H4 (cell line): Measurements from ENCODE around the gene GRK4. TPM values are rescaled to one million over a fixed set of nuclear protein-coding genes. Genes with fewer than 3 reads are reported as not detected.
"Not testable (repeated sequence)": the region's sequence is repeated elsewhere in the genome, so short reads cannot be mapped to it uniquely, and the experiment has no call there.

Experiments used
- DNase-seq: peaks from one replicate; pipeline ENCODE4 v3.0.0-alpha.2; 2015; ENCODE audit warnings: low spot score
- total RNA-seq: library from RNA; depleted of rRNA; stranded (reverse); fragments of >200 nt; shearing (Covaris generic); gene quantifications from 2 replicates; pipeline ENCODE4 v1.2.3, GENCODE V29; 2014

Gene GRK4
- total RNA-seq, 1 experiment from 2014 or later: 3.3 TPM

- peak; percentile 94 for DNase-seq
Measured at GRCh38 chr4:2958446-2958845, 4.9 kb upstream of the GRK4 start.

GRCh38 chr4:2960450-2960849 lies 2.9 kb upstream of the GRK4 start:
- not testable (repeated sequence) for DNase-seq

DNA sequence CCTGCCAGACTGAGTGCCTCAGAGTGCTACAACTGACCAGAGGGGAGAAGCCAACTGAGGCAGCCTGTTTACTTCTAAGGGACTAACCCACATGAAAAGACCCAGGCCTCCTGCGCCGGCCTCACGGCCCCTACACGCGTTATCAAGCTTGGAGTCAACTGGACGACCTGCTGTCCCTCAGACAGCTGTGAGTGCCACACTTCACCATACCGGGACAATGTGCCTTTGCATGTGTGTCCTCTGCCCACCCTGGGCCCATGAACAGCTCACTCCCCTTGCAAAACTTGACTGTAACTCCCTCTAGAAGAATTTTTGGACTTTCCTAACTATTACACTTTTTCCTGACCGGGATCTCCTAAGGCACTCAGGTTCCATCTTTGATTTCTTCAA lies 2.0 kb upstream of the GRK4 start:
- DNase-seq: no peak

DNA sequence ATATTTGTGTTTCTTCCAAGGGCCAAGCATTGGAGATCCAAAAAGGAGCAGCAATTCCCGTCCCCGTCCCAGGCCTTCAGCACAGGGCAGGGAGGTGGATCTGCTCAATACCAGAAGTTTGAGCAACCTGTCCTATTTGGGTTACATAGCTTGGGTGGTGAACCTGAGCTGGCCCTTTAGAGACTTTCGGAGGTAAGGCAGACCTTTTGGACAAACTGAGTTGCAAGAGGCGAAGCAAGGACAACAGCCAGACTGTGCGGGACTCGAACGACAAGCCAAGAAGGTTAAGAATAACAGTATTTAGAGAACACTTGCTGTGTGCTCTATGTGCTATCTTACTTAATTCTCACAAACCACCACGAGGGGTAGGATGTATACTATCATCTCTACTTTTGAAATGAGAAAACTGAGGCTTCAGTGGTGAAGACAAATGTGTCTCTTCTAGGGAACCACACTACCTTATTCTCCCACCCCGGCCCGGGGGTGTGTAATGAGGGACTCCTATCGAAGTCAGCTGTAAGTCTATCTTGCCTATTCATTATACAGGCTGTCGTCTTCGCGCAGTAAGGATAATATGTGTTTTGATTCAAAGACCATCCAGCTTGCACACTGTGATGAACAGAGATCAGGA lies 1.4 kb upstream of the GRK4 start:
- DNase-seq: no peak

- DNase-seq: no peak
Measured at GRCh38 chr4:2962614-2963174, 677 bp upstream of the GRK4 start.

- no peak for DNase-seq
Measured at GRCh38 chr4:2963966-2964471, 648 bp downstream of the GRK4 start.

- DNase-seq: no peak
Measured at GRCh38 chr4:2964706-2965258, 1.4 kb downstream of the GRK4 start.

GRCh38 chr4:2965262-2965661 lies 1.9 kb downstream of the GRK4 start:
- no peak for DNase-seq

- no peak for DNase-seq
Measured at GRCh38 chr4:2968381-2968780, 5.0 kb downstream of the GRK4 start.

GRCh38 chr4:2971275-2971674 lies 7.9 kb downstream of the GRK4 start:
- DNase-seq: no peak

DNA sequence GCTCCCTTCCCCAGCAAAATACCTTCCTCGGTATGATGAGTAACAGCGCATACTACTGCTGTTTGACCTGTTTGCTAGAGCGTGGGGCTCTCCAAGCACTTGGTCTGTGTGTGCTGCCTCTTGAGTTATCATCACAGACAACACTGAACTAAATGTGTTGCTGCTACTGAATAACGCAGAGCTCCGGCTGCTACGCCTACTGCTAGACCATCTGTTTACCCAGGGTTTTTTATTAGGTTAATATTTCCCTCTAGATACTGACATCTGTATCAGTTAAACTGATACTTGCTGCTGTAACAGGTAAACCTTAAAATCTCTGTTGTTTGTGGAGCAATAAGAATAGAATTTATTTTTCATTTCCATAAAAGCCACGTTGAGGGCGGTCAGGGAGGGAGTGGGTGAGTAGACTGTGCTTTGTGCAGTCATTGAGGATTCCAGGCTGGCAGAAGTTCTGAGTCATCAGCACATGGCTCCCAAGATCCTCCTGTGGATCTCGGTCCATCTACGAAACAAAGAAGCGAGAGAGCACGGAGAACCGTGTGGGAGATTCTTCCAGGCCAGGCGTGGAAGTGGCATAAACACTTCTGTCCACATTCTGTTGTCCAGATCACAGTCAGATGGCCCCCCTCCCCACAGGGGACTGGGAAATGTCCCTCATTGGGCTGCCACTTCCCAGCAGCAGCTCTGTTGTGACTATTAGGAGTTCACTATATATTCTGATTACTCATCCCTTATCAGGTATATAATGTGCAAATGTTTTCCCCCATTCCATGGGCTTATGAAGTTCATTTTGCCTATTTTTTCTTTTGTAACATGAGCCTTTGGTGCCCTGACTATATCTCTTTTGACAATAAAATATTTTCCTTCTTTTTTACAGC lies 14.1 kb downstream of the GRK4 start:
- no peak for DNase-seq

DNA sequence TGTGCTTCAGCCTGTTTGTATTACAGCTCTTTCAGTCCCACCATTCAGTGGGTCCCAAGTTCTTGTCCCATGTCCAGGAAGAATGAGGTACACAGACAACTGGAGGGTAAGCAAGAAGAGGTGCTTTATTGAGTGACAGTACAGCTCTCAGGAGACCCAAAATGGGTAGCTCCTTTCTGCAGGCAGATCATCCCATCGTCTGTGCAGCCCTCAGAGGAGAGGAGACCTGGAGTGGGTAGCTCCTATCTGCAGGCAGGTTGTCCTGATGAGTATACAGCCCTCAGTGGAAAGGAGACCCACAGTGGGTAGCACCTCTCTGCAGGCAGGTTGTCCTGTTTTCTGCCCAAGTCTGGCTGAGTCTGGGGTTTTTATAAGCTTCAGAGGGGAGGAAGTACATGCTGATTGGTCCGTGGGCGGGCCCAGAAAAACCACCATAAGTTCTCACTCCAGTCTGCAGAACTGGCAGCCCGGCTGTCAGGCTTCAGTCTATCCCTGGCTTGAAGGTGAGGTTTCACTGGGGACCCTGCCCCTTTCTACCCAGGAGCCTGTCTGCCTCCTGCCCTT lies 18.0 kb downstream of the GRK4 start:
- DNase-seq: no peak

GRCh38 chr4:2982012-2982411 lies 18.6 kb downstream of the GRK4 start:
- no peak for DNase-seq

GRCh38 chr4:2983715-2984114 lies 20.3 kb downstream of the GRK4 start:
- not testable (repeated sequence) for DNase-seq

DNA sequence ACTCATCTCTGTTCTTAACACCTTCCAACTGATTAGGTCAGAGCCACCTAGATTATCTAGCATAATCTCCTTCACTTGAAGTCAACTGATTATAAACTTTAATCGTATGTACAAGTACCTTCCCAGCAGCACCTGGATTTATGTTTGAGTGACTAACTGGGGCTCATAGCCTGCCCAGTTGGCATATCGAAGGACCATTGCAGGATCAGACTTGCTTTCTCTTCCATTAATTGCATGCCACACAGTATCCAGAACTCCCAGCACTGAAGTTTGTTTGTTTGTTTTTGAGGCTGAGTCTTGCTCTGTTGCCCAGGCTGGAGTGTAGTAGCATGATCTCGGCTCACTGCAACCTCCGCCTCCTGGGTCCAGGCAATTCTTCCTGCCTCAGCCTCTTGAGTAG lies 27.9 kb downstream of the GRK4 start:
- no peak for DNase-seq

DNA sequence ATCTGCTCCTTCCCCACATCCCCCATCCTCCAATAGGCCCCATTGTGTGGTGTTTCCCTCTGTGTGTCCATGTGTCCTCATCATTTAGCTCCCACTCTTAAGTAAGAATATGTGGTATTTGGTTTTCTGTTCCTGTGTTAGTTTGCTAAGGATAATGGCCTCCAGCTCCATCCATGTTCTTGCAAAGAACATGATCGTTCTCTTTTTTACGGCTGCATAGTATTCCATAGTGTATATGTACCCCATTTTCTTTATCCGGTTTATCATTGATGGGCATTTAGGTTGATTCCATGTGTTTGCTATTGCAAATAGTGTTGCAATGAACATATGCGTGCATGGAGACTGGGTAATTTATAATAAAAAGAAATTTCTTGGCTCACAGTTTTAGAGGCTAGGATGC lies 31.5 kb downstream of the GRK4 start:
- DNase-seq: no peak

DNA sequence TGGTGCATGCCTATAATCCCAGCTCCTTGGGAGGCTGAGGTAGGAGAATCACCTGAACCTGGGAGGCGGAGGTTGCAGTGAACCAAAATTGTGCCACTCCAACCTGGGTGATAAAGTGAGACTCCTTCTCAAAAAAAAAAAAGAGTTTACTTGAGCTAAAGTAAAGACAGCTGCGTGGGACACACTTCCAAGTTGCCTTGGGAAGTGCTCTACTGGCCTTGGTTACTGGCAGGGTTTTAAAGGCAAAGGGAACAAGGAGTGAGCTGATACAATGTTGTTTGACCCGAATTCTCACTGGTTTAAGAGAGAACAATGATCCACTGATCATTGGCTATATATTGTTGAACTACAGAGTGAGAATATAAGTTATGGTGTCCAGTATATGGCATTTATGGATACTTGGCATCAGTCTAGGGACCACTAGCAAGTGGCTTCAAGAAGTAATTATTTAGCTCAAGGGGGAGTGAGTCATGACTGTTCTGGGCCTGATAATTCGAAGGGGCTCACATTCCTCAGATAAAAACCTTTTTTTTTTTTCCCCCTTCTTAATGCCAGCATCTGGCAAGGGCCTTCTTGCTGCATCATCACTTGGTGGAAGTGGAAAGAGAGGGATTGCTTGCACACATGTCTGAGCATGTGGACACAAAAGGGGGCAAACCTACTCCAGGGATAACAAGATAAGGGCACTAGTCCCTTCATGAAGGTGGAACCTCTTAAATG lies 32.3 kb downstream of the GRK4 start:
- DNase-seq: no peak

GRCh38 chr4:2996415-2996814 lies 33.0 kb downstream of the GRK4 start:
- DNase-seq: no peak

- DNase-seq: no peak
Measured at GRCh38 chr4:3007724-3008123, 44.4 kb downstream of the GRK4 start.

- no peak for DNase-seq
Measured at GRCh38 chr4:3009422-3009821, 46.1 kb downstream of the GRK4 start.

DNA sequence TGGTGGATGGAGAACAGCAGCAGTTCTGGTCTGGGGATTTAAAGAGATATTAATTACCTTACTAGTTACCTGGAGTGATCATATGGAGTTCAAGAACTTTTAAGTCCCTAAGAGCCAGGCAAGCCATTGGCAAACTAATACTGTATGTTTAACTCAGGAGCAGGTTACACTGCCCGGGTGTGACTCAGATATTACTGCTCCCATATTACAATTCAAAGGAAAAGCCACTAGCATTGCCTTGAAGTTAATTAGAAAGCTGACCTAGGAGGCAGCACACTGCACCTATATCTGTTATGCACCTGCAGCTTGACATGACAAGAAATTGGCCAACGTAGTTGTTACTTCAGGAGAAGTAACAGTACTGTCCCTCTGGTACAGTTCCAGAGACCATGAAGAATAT lies 47.2 kb downstream of the GRK4 start:
- DNase-seq: no peak

DNA sequence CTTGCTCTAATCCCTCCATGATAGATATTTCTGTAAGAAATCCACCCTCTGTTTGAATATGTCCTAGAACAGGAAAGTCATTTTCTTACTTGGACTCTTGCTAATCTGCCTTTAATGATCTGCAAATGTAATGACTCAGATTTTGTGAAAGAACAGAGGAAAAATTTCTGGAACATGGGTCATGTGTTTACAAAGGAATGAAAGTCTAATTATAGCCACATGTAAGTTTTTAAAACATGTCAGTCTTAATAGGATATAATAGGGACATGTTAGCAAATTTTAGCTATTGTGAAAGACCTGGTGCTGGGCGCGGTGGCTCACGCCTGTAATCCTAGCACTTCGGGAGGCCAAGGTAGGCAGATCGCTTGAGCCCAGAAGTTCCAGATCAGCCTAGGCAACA lies 47.6 kb downstream of the GRK4 start:
- no peak for DNase-seq
